HG02970 (cell line): Measurements from ENCODE around the gene FERMT2.
"Not testable (repeated sequence)": the region's sequence is repeated elsewhere in the genome, so short reads cannot be mapped to it uniquely, and the experiment has no call there.

ENCODE experiments used
- ATAC-seq: cut with Tn5 transposase; IDR thresholded peaks from one replicate; pipeline ENCODE4 v1.9.1; 2021; ENCODE audit warnings: mild to moderate bottlenecking, moderate library complexity, moderate number of reproducible peaks; ENCODE audit not compliant: unreplicated experiment, low FRiP score

FERMT2 gene

DNA sequence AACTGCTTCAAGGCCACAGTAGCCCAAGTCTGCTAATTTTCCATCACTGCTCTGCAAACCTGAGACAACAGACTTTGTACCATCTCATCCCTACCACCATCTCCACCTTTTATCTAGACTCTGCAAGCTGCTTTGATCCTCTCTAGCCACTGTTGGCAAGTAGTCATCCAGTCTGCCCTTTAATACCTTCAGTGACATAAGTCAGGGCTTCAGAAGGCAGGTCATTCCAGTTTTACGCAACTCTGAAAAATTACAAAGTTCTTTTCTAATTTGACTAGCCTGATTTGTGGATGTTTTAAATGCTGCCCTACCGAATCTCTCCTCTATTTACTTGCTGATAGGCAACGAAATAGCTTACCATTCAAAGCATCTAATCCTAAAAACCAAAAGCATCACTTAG is 2.8 kb downstream of the FERMT2 start:
- ATAC-seq = no peak

DNA sequence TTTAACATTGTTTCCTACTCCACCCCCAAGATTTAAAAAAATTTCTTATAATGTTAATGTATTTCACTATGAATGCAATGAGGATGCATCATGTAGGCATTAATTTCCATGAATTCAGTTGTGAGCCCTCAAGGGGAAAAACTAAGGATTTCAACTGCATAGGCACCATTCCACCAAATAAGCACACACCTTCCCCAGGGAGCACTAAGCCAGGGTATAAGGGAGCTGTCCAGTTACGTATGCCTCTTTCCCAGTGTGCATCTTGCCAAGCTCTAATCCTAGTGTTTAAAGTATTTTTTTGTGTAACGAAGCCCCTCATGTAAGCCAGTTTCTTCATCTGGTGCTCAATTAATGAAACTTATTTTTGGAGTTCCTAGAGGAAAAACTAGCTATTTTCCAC is 6.6 kb downstream of the FERMT2 start:
- ATAC-seq = no peak

DNA sequence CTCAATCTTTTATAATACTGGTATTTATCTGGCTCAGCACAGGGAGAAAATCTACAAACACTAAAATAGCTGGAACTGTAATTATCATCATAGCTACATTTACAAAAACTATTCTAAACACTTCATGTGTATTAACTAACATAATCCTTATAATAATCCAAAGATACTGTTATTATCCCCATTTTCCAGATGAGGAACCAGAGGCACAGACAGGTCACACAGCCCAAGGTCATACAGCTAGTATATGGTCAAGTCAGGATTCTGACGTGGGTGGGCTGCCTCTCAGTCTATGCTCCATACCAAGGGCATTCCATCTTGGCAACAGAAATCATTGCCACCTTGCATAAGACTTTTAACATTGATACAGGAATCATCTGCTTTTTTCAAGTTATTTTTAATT is 11.4 kb downstream of the FERMT2 start:
- ATAC-seq = no peak

DNA sequence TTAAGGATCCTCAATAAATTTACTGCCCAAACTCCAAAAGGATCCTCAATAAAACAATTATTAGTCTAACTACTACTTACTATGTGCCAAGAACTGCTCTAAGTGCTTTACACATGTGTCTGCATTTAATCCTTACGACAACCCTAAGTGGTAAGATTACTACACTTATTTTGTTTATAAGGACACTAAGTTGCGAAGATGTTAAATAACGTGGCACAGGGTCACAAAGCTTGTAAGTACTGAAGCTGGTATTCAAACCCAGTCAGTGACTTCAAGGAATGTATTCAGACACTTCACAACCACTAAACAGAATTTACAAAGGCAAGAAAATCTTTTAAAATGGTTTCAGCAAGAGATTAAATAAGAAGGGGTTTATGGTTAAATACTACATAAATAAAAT is 13.0 kb downstream of the FERMT2 start:
- ATAC-seq = no peak

DNA sequence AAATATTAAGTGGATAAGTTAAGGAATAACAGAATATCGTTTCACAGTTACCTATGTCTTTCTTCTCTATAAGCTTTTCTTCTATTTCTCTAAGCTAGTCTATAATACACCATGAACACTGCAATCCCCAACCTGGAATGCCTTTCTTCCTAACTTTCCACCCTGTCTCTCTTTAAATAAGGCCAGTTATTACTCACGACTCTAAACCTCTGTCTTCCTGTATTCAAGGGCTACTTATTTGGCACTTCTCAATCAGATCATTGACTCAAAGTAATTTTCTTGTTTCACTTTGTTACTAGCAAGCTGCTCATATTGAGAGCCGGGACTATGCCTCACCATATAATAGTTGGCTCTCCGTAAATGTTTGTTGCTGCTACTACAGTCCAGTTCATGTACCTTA is 13.5 kb downstream of the FERMT2 start:
- no peak for ATAC-seq

DNA sequence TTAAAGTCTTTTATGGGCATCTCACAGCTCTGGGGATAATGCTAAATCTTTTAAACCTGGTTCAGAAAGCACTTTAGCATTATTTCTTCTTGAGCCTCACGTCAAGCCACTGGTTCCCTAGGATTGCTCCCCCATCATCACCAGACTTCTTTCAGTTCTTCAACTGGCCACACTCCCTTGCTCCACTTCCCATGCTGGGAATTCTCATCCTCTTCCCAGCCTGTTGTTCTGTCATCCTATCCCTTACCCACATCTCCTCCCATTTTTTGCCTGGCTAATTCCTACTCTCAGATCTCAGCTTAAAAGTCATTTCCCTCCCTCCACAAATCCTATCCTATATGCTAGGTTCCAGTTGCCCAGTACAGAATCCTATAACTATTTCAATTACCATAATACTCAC is 14.4 kb downstream of the FERMT2 start:
- no peak for ATAC-seq

DNA sequence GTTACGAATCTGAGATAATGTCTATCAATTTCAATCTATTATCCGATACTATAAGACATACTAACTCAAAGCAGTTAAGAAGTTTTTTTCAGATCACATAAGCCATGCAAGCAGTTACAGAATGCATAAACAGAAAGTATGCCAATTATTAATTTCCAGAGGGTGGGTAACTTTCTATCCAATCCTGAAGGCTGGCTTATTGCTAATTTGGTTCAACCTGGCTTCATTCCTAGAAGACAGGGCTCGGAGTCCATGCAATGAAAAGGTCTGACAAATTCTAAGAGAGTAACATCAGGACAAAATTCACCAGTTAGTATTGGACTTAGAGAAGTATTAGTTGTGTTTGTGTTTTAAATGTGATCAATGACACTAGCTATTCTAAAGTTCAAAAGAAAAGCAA is 15.0 kb downstream of the FERMT2 start:
- ATAC-seq = no peak

DNA sequence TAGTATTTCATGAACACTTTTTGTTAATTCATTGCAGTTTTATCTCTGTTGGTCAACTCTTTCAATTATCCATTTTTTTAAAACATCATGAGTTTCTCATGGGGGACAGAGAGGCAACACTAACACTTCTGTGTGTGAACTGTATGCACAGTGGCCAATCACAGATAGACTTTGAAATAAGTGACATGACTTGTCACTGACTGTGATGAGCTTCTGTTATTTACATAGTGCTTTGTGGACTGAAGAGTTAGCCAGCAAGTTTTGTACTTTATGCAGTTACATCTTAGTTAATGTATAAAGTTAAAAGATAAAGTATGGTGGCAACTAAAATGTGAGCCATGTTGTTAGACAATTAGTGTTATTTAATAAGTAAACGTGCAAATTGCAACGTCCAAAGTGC is 16.1 kb downstream of the FERMT2 start:
- ATAC-seq = no peak

DNA sequence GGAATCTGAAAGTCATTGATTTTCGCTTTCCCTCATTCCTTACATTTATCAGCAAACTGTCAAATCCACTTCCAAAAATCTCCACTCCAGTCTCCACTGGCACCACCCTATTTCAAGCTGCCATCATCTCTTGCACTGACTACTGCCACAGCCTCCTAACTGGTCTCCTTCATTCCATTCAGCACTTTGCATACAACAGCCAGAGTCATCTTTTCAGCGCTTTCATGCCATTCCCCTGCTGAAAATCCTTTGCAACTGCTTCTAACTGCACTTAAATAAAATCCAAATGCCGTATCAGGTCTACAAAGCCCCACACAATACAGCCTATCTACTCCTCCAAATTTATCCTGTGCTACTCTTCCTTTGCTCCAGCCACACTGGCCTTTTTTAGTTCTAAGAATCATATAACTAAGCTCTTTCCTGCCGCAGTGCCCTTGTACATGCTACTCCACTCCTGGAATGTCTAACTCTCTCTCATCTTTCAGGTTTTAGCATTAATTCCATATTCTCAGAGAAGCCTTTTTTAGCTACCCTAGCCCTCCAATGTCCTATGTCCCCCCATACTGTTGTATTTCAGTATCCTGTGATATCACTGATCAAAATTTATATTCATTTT is 21.6 kb downstream of the FERMT2 start:
- ATAC-seq = no peak

DNA sequence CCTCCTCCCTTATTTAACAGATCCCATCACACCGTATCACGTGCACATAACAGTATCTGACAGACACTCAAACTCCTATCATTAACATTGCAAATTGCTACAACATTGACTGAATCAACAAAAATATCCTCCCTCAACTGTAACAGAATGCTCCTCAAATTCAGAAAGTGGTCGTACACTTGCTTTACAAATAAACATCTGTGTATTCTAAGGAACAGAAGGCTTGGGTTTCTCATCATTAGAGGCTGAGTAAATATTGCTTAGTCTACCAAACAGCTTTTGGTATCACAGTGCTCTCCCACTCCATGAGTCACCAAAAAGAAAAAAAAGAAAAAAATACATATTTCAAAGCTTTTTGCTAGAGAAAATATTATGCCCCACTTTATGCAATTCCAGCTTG is 23.9 kb downstream of the FERMT2 start:
- no peak for ATAC-seq

DNA sequence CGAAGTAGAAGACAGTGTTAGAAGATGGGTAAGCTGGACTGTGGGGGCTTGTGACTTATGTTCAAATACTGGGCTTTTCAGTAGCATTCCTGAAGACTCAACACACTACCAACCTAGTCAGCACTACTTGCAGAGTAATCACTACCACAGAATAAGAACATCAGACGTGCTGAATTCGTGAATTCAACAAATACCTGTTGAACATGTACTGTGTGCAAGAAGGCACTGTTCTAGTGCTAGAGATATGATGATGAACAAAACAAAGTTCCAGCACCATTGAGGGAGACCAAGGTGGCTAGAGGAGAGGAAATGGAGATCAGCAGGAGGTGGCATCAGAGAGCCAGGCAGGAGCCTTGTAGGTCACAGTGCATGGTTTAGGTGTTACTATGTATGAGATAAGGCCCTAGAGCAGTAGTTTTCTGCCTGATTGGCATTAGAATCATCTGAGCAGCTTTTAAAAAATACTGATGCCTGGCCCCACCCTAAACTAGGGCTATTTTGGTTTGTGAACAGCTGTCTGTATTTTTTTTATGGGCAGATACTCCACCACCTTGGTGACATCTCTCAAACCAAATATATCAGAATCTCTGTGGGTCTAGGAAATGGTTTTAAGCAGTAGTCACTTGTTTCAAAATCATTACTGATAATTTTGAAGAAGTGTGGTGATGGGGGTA is 26.8 kb downstream of the FERMT2 start:
- ATAC-seq = no peak

DNA sequence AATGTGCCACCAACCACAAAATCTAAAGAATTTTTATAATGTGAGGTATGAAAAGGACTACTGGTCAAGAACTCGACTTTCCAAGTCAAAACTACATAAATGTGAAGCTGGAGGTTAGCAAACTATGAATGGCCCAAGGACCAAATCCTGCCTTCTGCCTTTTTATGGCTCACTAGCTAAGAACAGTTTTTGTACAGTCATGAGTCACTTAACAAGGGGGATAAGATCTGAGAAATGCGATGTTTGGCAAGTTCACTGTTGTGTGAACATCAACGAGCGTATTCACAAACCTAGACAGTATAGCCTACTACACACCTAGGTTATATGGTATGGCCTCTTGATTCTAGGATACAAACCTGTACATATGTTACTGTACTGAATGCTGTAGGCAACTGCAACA is 28.2 kb downstream of the FERMT2 start:
- ATAC-seq = no peak

DNA sequence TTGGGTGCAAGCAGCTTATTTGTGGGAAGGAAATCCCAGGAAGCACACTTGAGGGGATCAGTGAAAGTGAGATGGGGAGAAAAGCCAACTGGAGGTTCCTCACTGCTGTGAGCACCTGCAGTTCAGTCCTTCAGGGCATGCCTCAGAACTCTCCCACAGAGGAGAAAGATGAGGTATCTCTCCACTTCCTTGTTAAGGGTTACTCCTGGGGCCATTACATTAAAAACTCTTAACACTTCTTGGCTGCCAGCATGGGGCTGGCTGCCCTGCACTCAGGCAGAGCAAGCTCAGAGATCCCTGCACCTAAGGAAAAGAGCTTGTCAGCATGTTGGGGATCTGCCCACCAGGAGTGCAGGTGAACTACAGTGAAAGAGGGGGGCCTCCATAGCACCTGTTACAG is 28.8 kb downstream of the FERMT2 start:
- ATAC-seq = no peak

DNA sequence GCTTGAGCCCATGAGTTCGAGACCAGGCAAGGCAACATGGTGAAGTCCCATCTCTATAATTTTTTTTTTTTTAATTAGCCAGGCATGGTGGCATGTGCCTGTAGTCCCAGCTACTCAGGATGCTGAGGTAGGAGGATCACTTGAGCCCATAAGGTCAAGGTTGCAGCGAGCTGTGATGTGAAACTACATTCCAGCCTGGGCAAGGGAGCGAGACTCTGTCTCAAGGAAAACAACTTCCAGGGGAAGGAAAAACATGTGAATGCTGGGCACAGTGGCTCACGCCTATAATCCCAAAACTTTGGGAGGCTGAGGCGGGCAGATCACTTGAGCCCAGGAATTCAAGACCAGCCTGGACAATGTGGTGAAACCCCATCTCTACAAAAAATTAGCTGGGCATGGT is 30.4 kb downstream of the FERMT2 start:
- not testable (repeated sequence) for ATAC-seq

DNA sequence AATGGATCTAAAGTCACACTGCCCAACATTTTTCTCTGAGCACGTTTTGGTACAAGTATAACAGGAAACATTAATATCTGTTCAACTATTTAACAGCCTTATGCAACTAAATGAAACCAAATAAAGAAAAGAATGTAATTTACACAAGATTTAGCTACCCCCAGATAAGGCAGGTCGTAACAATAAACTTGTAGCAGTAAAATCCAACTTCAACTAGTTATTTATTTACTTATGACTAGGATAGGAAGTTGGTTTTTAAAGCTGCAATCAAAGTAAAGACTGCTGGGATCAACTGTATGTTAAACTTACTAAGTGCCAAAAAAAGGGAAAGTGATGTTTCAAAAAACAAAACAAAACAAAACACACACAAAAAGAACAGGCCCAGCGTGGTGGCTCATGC is 30.9 kb downstream of the FERMT2 start:
- no peak for ATAC-seq

DNA sequence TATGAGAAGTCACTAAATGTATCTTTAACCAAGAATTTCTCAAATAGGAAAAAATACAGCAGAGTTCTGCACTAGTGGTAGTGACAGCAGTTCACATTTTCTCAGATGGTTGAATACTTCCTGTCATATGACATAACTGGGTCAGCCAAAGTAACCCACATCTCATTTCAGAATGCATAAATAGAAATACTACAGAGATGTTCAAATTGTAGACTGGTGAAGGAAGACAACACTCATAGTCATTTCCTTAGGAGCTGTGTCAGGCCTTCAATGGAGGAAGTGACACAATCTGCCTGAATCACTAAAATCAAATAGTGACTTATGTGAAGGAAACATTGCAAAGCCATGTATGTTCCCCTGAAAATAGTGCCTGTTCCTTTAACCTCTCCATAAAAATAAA is 32.4 kb downstream of the FERMT2 start:
- ATAC-seq = no peak

DNA sequence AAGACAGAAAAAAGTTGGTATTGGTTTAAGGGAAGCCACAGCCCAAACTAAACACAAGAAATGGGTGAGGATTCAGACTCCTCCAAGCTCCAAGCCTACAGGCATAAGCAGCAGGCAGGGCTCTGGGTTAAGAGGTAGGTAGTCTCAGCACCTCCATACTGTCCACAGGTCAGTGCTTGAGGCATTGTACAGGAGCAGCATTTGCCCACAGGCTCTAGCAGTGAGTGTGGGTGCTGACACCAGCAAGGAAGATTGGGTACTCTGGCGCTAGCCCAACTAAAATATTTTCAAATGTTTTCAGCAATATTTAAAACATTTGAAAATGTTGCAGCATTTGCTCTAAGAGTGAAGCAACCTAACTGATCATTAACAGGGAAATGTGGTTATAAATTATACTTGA is 33.1 kb downstream of the FERMT2 start:
- ATAC-seq = no peak

DNA sequence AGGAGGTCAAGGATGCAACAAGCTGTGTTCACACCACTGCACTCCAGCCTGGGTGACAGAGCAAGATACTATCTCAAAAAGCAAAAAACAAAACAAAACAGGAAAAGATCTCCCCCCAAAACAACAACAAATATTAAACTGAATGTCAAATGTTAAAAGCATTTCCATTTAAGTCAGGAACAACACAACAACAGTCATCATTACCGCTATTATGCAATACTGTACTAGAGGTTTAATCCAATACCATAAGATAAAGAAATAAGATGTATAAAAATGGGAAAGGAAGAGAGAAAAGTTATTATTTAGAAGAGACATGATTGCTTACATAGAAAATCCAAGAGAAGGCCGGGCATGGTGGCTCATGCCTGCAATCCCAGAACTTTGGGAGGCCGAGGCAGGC is 36.6 kb downstream of the FERMT2 start:
- no peak for ATAC-seq

DNA sequence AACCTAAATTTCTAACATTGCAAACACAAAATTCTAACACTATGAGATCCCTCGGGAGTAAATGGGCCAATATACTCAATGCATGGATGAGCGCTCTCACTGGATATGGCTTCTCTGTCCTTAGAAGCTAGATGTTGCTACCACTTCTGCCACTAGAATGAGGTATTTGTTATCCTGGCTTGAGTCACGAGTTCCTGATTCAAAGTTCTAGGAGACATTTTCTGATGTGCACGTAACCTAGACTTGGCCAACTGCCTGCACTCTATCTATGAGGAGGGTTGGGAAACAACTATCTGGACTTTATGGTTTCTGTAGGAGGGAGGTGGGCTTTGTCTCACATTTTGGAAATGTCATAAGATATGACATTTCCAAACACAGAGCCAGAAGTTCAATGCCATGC is 37.6 kb downstream of the FERMT2 start:
- no peak for ATAC-seq

DNA sequence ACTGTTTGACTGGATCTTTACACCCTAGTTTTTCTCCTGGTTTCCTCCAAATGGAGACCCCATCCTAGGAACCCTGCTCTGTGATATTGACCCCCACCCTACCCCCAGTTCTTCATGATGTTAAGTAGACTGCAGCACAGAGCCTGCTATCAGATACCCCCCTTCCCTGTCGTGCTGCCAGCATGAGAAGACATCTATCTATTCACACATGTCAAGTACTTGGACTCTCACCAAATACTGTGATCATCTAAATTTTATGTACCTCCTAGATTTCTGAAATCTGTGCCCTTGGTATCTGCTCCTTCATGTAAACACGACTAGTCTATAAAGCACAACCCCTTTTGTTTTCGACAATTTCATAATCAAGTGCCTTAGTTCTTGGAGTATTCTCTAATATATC is 38.9 kb downstream of the FERMT2 start:
- ATAC-seq = no peak

DNA sequence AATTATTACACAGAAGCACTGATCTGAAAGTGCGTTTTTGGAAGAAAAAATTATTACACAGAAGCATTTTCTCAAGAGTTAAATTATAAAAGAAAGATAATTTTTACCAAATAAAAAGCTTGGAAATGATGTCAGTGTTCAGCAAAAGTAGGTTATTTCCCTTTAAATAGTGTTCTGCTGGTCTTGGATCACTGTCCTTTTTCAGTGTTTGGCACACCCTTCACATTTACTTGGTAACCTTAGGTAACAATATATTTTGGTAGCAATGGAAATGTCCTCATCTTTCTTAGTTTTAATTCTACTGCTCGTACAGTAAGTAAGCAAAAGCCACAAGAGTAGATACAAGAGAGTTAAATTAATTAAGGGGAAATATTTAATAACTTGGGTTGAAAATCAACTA is 40.3 kb downstream of the FERMT2 start:
- ATAC-seq = no peak

DNA sequence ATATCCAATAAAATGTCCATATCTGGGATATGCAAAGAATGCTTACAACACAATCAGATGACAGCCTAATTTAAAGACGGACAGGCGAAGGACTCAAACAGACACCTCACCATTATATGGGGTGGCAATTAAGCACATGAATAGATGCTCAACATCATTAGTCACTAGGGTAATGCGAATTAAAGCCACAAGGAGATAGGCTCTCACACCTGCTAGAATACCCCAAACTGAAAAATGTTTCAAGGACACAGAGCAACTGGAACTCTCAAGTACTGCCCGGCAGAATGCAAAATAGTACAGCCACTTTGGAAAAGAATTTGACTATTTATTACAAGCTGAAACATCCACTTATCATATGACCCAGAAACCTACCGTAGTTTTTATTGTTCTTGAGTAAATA is 42.9 kb downstream of the FERMT2 start:
- no peak for ATAC-seq

DNA sequence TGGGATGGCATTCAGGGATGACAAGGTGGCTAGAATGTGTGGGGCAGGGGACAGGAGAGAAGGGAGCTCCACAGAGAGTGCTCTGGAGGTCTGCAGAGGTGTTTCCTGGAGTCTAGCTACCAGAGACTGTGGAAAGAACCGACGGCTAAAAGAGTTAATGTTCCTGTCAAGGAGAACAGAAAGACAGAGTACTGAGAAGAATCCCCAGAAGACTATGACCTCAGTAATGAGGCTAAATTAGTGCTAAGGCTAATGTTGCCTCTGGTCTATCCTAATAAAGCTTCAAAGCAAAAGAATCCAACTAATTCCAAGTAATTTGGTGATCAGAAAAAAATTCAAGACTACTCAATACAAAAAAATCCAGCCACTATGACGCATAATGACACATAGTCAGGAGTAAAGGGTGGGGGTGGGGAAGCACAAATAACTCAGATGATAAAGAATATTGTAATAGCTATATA is 44.7 kb downstream of the FERMT2 start:
- ATAC-seq = no peak
